ENCODE measurements around the gene LYSMD2.

DNA sequence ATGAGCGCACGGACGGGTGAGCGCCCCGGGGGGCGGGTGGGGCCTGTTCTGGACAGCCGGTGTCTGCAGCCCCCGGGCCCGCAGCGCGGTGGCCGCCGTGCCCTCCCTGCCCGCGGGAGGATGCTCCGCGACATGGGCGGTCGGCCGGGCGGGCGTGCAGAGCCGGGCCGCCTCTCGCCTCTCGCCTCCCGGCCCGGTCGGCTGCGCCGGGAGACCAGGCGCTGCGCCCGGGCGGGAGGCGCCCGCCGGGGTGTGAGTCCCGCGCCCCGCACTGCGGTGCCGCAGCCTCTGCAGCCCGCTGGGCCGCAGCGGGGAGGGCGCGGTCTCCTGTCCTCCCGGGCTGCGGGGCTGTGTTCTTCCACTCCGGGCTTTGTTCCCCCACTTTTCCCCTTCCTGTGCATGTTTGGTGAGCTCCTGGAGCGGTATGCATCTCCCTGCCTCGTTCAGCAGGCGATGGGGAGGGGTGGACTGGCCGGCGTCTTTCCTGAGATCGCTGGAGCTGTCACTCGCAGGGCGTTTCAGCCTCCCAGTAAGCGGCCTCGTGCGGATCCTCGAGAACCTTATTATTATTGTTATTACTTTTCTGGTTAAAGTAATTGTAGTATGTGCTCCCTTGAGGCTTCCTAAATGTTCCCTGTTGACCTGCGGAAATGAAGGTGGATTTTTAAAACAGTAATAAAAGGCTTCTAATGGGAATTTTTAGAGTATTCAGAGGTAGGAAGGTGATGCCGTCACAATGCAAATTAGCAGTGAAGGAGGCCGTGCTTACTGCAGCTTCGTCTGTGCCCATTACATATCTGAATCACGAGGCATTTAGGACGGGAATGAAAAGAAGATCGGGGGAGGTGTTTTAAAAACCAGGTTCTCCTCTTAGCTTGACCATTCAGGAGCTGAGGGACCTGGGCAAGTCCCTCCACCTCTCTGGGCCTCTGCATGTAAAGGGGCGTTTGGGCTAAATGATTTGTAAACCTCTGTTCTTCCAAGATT lies 14.5 kb upstream of the LYSMD2 start:
- TF ChIP-seq GATA2 (IDR thresholded peaks at IDR 0.05; ENCODE audit: low read depth, low read length) (no peak), GATA3 (IDR thresholded peaks at IDR 0.05; ENCODE audit: low read depth, low read length) (no peak)

Data from SH-SY5Y (cell line).